BJ (cell line): ENCODE results near the gene SLC41A3. TPM values are rescaled to one million over a fixed set of nuclear protein-coding genes. Genes with fewer than 3 reads are reported as not detected.

ENCODE experiments used
- CTCF ChIA-PET: fragments of 350-600 bp; formaldehyde crosslinking; extraction: SDS; loops from one replicate; lab custom pipeline; 2021; ENCODE audit warnings: antibody characterized with exemption, inconsistent platforms; lab: Yijun Ruan, JAX
- POLR2A ChIA-PET: fragments of 300-600 bp; sonication (Branson Sonifier 250); formaldehyde crosslinking; extraction: SDS; loops from one replicate; lab custom pipeline; 2021; ENCODE audit warnings: antibody characterized with exemption; lab: Charles Lee
- DNase-seq: peaks from one replicate; pipeline ENCODE4 v3.0.0-alpha.2; 2011; ENCODE audit warnings: low read depth
- H3K27me3 ChIP-seq: 2 replicates; pipeline ENCODE4 v1.6.0; 2011; ENCODE audit warnings: low read length; ENCODE audit not compliant: control insufficient read depth, insufficient read depth
- H3K36me3 ChIP-seq: 2 replicates; pipeline ENCODE4 v1.5.1; 2011; ENCODE audit warnings: low read length; ENCODE audit not compliant: control insufficient read depth, insufficient read depth
- H3K4me3 ChIP-seq: 2 replicates; pipeline ENCODE4 v1.5.1; 2011; ENCODE audit warnings: low read depth, mild to moderate bottlenecking, control low read depth, low read length
- CTCF ChIP-seq: IDR thresholded peaks from 2 replicates; pipeline ENCODE4 v1.5.1; 2011; ENCODE audit warnings: low read depth, mild to moderate bottlenecking, control low read depth, inconsistent platforms, low read length, moderate library complexity; ENCODE audit not compliant: insufficient read depth
- polyA plus RNA-seq: library from polyadenylated mRNA; depleted of rRNA; stranded (reverse); fragments of >200 nt; gene quantifications from 2 replicates; pipeline ENCODE4 v1.2.3, GENCODE V29; 2011

SLC41A3 gene
- polyA plus RNA-seq, 1 experiment: 70.8 TPM

DNA sequence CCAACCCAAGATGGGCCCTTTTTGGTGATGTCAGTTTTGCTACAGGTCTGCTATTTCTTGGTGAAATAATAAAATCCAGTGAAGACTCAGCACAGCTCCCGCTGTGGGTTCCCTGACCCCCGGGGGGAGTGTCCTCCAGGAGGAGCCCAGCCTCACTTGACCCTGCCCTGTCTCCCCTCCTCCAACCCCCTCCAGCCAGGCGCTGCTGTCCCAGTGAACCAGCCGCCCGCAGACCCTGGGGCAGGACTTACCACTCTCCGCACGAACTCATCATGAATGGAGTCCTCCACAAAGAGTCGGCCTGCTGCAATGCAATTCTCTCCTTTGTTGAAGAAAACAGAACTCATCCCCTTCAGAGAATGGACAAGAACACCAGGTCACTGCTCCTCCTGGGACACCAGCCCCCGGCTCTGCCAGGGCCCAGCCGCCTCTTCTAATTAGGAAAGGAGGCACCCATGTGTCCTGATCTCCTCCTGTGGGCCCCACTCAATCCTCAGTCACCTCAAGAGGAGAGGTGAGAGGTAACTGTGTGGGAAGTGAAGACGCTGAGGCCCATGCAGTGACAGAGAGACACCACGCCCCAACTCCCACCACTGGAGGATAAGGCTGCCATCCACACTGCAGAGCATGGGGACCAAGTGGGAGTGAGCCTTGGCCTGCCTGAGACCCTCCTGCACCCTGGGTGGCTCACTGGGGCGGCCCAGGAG lies 28.8 kb upstream of the SLC41A3 start:
- ChIA-PET CTCF (interaction anchor here (1.3 to 1.6 kb wide), 2 partner anchors 10 to 406 kb away, joined by 3 read pairs; no protein-coding TSS in a partner anchor), POLR2A (no interaction called here)
- no peak for TF ChIP-seq CTCF
- Histone ChIP-seq H3K36me3 (no peaks in the 10 kb centered on the region), H3K27me3 (no peaks in the 10 kb centered on the region), H3K4me3 (no peak overlapping the region)
- DNase-seq: no peak

DNA sequence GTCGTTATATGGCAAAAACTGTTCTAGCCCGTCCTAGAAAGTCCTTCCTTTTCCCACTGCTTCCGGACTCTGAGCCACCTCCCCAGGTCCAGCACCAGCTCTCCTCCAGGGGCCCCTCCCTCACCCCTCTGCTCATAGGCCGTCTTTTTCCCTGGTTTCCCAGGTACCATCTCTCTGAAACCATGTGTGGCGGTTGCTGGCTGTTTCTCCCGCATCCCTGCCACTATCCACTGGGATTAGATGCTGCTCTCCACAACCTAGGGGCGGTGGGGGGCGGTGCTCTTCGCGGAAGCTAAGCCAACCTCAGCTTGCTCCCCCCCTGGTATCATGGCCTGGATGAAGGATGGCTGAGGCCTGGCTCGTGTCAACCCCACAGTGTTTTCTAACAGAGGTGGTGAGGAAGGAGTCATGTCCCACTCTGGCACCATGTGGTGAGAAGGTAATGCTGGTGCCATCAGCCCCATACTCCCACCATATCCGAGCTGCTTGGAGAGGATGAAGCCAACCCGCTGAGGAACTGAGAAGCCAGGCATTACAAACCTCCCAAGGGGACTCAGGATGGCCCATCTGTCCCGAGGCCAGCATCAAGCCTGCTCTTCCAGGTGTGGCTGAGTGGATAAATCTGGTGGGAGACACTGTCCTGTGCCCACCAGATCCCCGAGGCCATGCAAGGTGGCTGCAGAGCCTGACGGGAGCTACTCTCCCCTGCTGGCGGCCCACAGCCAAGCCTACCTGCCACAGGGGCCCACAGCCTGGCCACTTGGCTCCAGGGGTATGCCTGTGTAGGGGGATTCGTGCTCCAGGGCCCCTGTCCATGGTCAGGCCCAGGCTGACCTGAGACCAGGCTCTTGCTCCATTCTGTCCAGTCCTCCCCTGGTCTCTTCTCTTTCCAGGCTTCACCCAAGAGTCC lies 27.9 kb upstream of the SLC41A3 start:
- Histone ChIP-seq H3K27me3 (no peaks in the 10 kb centered on the region), H3K4me3 (no peak overlapping the region), H3K36me3 (no peaks in the 10 kb centered on the region)
- TF ChIP-seq CTCF: no peak
- ChIA-PET CTCF (no interaction called here), POLR2A (no interaction called here)
- DNase-seq: no peak

- Histone ChIP-seq H3K27me3 (no peaks in the 10 kb centered on the region), H3K4me3 (no peak overlapping the region), H3K36me3 (no peaks in the 10 kb centered on the region)
- TF ChIP-seq CTCF: no peak
- no peak for DNase-seq
- POLR2A ChIA-PET: no interaction called here
- CTCF ChIA-PET: no interaction called here
Observed at GRCh38 chr3:126111126-126111551, 27.2 kb upstream of the SLC41A3 start.

DNA sequence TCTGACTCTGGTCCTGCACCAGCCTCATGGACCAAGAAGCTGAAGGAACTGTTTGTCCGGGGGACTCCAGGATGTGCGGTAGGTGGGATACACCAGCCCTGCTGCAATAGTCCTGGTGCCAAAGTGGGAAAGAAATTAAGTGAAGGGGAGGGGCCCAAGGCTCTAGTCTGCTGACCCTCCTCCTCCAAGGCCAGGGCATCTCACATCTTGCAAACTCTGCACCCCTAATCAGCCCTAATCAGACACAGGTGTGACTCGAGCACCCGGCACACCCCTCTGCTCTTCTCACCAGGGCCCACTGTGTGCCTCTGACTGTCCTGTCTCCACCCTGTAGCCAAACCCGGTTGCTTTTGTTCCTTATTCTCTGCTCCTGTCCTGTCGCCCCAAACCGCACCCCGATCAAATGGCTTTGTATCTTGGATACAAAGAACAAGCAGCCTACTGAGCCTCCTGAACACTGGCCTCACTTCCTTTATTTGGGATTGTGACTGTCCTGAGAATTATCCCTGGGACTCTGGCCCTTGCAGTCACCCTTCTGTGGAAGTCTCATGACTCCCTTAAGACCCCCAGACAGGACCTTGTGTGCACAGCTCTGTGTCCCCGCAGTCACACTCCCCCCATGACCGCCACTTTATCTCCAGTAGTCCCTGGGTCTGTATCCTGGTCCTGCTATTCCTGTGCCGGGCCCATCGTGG lies 26.7 kb upstream of the SLC41A3 start:
- DNase-seq: no peak
- H3K27me3 ChIP-seq: no peaks in the 10 kb centered on the region
- no peak for TF ChIP-seq CTCF
- POLR2A ChIA-PET: no interaction called here
- H3K4me3 ChIP-seq: no peak overlapping the region
- CTCF ChIA-PET: no interaction called here
- no peaks in the 10 kb centered on the region for H3K36me3 ChIP-seq

GRCh38 chr3:126109880-126110235 lies 25.9 kb upstream of the SLC41A3 start:
- CTCF ChIA-PET: interaction anchor here (0.6 kb wide), 1 partner anchor 136 kb away, joined by 3 read pairs; no protein-coding TSS in a partner anchor
- no peaks in the 10 kb centered on the region for H3K36me3 ChIP-seq
- no peak overlapping the region for H3K4me3 ChIP-seq
- DNase-seq: no peak
- H3K27me3 ChIP-seq: no peaks in the 10 kb centered on the region
- no peak for TF ChIP-seq CTCF
- POLR2A ChIA-PET: no interaction called here
